CD4-positive, CD25-positive, alpha-beta regulatory T cell (primary cell): ENCODE measurements around the gene VWA5B1. TPM values are rescaled to one million over a fixed set of nuclear protein-coding genes. Genes with fewer than 3 reads are reported as not detected.

ENCODE experiments used
- ATAC-seq, 2 donors: fragments of 150-1000 bp; cut with Tn5 transposase; one replicate each; pipeline ENCODE4 v1.10.0; 2021; ENCODE audit warnings: low read depth in 2 of 2, moderate number of reproducible peaks in 2 of 2, moderate library complexity in 1 of 2
- DNase-seq, 3 donors: peaks; one replicate each; pipeline versions ENCODE4 v3.0.0 to v3.0.0-alpha.2; 2012 to 2022; ENCODE audit warnings: mixed read lengths in 1 of 3
- H3K27ac ChIP-seq: one replicate; pipeline ENCODE4 v1.7.0; 2013; ENCODE audit warnings: mild to moderate bottlenecking, low read length; ENCODE audit not compliant: insufficient read depth, poor library complexity, severe bottlenecking
- H3K27me3 ChIP-seq: one replicate; pipeline ENCODE4 v1.7.0; 2013; ENCODE audit warnings: low read length; ENCODE audit not compliant: control insufficient read depth, insufficient read depth
- H3K36me3 ChIP-seq: one replicate; pipeline ENCODE4 v1.7.0; 2013; ENCODE audit warnings: mild to moderate bottlenecking, low read length, moderate library complexity; ENCODE audit not compliant: control insufficient read depth, insufficient read depth
- H3K4me1 ChIP-seq: 2 replicates; pipeline ENCODE4 v1.7.0; 2013; ENCODE audit warnings: mild to moderate bottlenecking, low read length; ENCODE audit not compliant: insufficient read depth, control insufficient read depth, poor library complexity, severe bottlenecking
- H3K4me3 ChIP-seq: one replicate; pipeline ENCODE4 v1.7.0; 2013; ENCODE audit warnings: low read depth, mild to moderate bottlenecking, low read length, moderate library complexity
- H3K9me3 ChIP-seq, 2 experiments: 1 replicate in 1 of 2; 2 replicates in 1 of 2; pipeline ENCODE4 v1.7.0; 2013; ENCODE audit warnings: low read length in 2 of 2, mild to moderate bottlenecking in 1 of 2, moderate library complexity in 1 of 2; ENCODE audit not compliant: control insufficient read depth in 2 of 2
- H3K27ac Mint-ChIP-seq, 3 donors: one replicate each; pipeline ENCODE4 v1.8.0; 2020 to 2022; ENCODE audit warnings: mild to moderate bottlenecking in 3 of 3, mixed read lengths in 3 of 3, moderate library complexity in 2 of 3
- H3K27me3 Mint-ChIP-seq: one replicate; pipeline ENCODE4 v1.8.0; 2022; ENCODE audit warnings: mild to moderate bottlenecking, mixed read lengths
- H3K36me3 Mint-ChIP-seq: one replicate; pipeline ENCODE4 v1.8.0; 2020; ENCODE audit warnings: mixed read lengths
- H3K4me1 Mint-ChIP-seq, 4 donors: one replicate each; pipeline ENCODE4 v1.8.0; 2020 to 2022; ENCODE audit warnings: mixed read lengths in 4 of 4, mild to moderate bottlenecking in 1 of 4
- H3K4me3 Mint-ChIP-seq, 4 donors: one replicate each; pipeline ENCODE4 v1.8.0; 2020 to 2022; ENCODE audit warnings: mild to moderate bottlenecking in 4 of 4, mixed read lengths in 4 of 4, moderate library complexity in 3 of 4
- H3K9me3 Mint-ChIP-seq, 7 donors: one replicate each; pipeline ENCODE4 v1.8.0; 2020 to 2022; ENCODE audit warnings: mixed read lengths in 7 of 7, mild to moderate bottlenecking in 3 of 7, moderate library complexity in 2 of 7
- polyA plus RNA-seq, 4 donors: library from polyadenylated mRNA; unstranded; fragments of 300-500 nt; fragmentation: Illumina TruSeq; gene quantifications; one replicate each; pipeline ENCODE4 v1.2.3, GENCODE V29; 2021
- total RNA-seq: library from RNA; stranded (reverse); gene quantifications from one replicate; pipeline ENCODE4 v1.2.3, GENCODE V29; 2022

VWA5B1 gene
- total and polyA plus RNA-seq, 5 donors from 2014 or later = 0.08 TPM; not detected in 4

GRCh38 chr1:20373764-20374163 lies 83.1 kb downstream of the VWA5B1 start:
- H3K4me3 Mint-ChIP-seq = no peak overlapping the region
- no peak overlapping the region for H3K27ac Mint-ChIP-seq
- peaks cover 8% of the 10 kb centered on the region for H3K27me3 Mint-ChIP-seq
- no peaks in the 10 kb centered on the region for H3K4me1 Mint-ChIP-seq
- ATAC-seq (no peak), DNase-seq (no peak)
- H3K9me3 Mint-ChIP-seq = no peaks in the 10 kb centered on the region
- Histone ChIP-seq H3K27me3 (peaks cover 7% of the 10 kb centered on the region), H3K36me3 (no peaks in the 10 kb centered on the region), H3K4me1 (no peaks in the 10 kb centered on the region), H3K9me3 (no peaks in the 10 kb centered on the region), H3K27ac (no peak overlapping the region), H3K4me3 (no peak overlapping the region)
- H3K36me3 Mint-ChIP-seq = no peaks in the 10 kb centered on the region

GRCh38 chr1:20375563-20375962 lies 84.9 kb downstream of the VWA5B1 start:
- DNase-seq (no peak), ATAC-seq (no peak)
- no peaks in the 10 kb centered on the region for H3K36me3 ChIP-seq
- Mint-ChIP-seq H3K27ac (no peak overlapping the region), H3K27me3 (peaks cover 11% of the 10 kb centered on the region), H3K36me3 (no peaks in the 10 kb centered on the region), H3K9me3 (no peaks in the 10 kb centered on the region), H3K4me3 (no peak overlapping the region), H3K4me1 (no peaks in the 10 kb centered on the region)
- no peak overlapping the region for H3K4me3 ChIP-seq
- no peaks in the 10 kb centered on the region for H3K4me1 ChIP-seq
- H3K9me3 ChIP-seq = no peaks in the 10 kb centered on the region
- H3K27ac ChIP-seq = no peak overlapping the region
- peaks cover 7% of the 10 kb centered on the region for H3K27me3 ChIP-seq

GRCh38 chr1:20376171-20376570 lies 85.5 kb downstream of the VWA5B1 start:
- Mint-ChIP-seq H3K4me1 (no peaks in the 10 kb centered on the region), H3K27me3 (peaks cover 11% of the 10 kb centered on the region), H3K9me3 (no peaks in the 10 kb centered on the region), H3K27ac (no peak overlapping the region), H3K4me3 (no peak overlapping the region), H3K36me3 (no peaks in the 10 kb centered on the region)
- Histone ChIP-seq H3K27me3 (peaks cover 7% of the 10 kb centered on the region), H3K4me1 (no peaks in the 10 kb centered on the region), H3K9me3 (no peaks in the 10 kb centered on the region), H3K36me3 (no peaks in the 10 kb centered on the region), H3K27ac (no peak overlapping the region), H3K4me3 (no peak overlapping the region)
- no peak for ATAC-seq
- DNase-seq = no peak

- no peaks in the 10 kb centered on the region for H3K4me1 Mint-ChIP-seq
- peaks cover 11% of the 10 kb centered on the region for H3K27me3 Mint-ChIP-seq
- H3K27ac ChIP-seq = no peak overlapping the region
- H3K4me1 ChIP-seq = no peaks in the 10 kb centered on the region
- H3K4me3 ChIP-seq = no peak overlapping the region
- H3K4me3 Mint-ChIP-seq = no peak overlapping the region
- DNase-seq = peak in 2 of 3 donors; percentile 32 to 41
- H3K27ac Mint-ChIP-seq = no peak overlapping the region
- H3K36me3 ChIP-seq = no peaks in the 10 kb centered on the region
- H3K9me3 ChIP-seq = no peaks in the 10 kb centered on the region
- peak; percentile 53 to 74 for ATAC-seq
- H3K36me3 Mint-ChIP-seq = no peaks in the 10 kb centered on the region
- peaks cover 7% of the 10 kb centered on the region for H3K27me3 ChIP-seq
- H3K9me3 Mint-ChIP-seq = peaks cover 0 to under 1% (median 0%) of the 10 kb centered on the region in 7 donors
Observed at GRCh38 chr1:20376880-20377494, 86.3 kb downstream of the VWA5B1 start.

- Histone ChIP-seq H3K36me3 (no peaks in the 10 kb centered on the region), H3K4me1 (no peaks in the 10 kb centered on the region), H3K27me3 (peaks cover 3% of the 10 kb centered on the region), H3K27ac (no peak overlapping the region), H3K9me3 (no peaks in the 10 kb centered on the region), H3K4me3 (no peak overlapping the region)
- Mint-ChIP-seq H3K27me3 (peaks cover 14% of the 10 kb centered on the region), H3K9me3 (peaks cover 0 to 5% (median 0%) of the 10 kb centered on the region in 7 donors), H3K4me1 (no peaks in the 10 kb centered on the region), H3K4me3 (no peak overlapping the region), H3K27ac (no peak overlapping the region), H3K36me3 (no peaks in the 10 kb centered on the region)
- ATAC-seq (no peak), DNase-seq (no peak)
Observed at GRCh38 chr1:20377516-20378270, 87.0 kb downstream of the VWA5B1 start.

GRCh38 chr1:20379075-20379474 lies 88.4 kb downstream of the VWA5B1 start:
- H3K27ac ChIP-seq = no peak overlapping the region
- peaks cover 3% of the 10 kb centered on the region for H3K27me3 ChIP-seq
- H3K9me3 Mint-ChIP-seq = peaks cover 0 to 5% (median 0%) of the 10 kb centered on the region in 7 donors
- H3K36me3 Mint-ChIP-seq = no peaks in the 10 kb centered on the region
- H3K27me3 Mint-ChIP-seq = peaks cover 20% of the 10 kb centered on the region
- ATAC-seq = no peak
- H3K9me3 ChIP-seq = no peaks in the 10 kb centered on the region
- no peaks in the 10 kb centered on the region for H3K36me3 ChIP-seq
- DNase-seq = no peak
- H3K4me1 ChIP-seq = no peaks in the 10 kb centered on the region
- H3K4me3 Mint-ChIP-seq = no peak overlapping the region
- no peaks in the 10 kb centered on the region for H3K4me1 Mint-ChIP-seq
- H3K27ac Mint-ChIP-seq = no peak overlapping the region
- no peak overlapping the region for H3K4me3 ChIP-seq

GRCh38 chr1:20380175-20380574 lies 89.5 kb downstream of the VWA5B1 start:
- peaks cover 27% of the 10 kb centered on the region for H3K27me3 Mint-ChIP-seq

GRCh38 chr1:20380616-20381035 lies 90.0 kb downstream of the VWA5B1 start:
- no peak overlapping the region for H3K4me3 Mint-ChIP-seq
- no peak overlapping the region for H3K27ac Mint-ChIP-seq
- peaks cover 27% of the 10 kb centered on the region for H3K27me3 Mint-ChIP-seq
- H3K9me3 Mint-ChIP-seq = peaks cover 0 to 5% (median 0%) of the 10 kb centered on the region in 7 donors
- DNase-seq (no peak), ATAC-seq (no peak)
- Histone ChIP-seq H3K9me3 (no peaks in the 10 kb centered on the region), H3K4me1 (no peaks in the 10 kb centered on the region), H3K36me3 (no peaks in the 10 kb centered on the region), H3K4me3 (no peak overlapping the region), H3K27ac (no peak overlapping the region), H3K27me3 (peaks cover 13% of the 10 kb centered on the region)
- H3K36me3 Mint-ChIP-seq = no peaks in the 10 kb centered on the region
- no peaks in the 10 kb centered on the region for H3K4me1 Mint-ChIP-seq

More at GRCh38 chr1:20380175-20380574, 89.5 kb downstream of the VWA5B1 start:
- H3K9me3 Mint-ChIP-seq = peaks cover 0 to 5% (median 0%) of the 10 kb centered on the region in 7 donors
- H3K4me1 ChIP-seq = no peaks in the 10 kb centered on the region
- peaks cover 10% of the 10 kb centered on the region for H3K27me3 ChIP-seq
- no peaks in the 10 kb centered on the region for H3K36me3 ChIP-seq
- H3K9me3 ChIP-seq = no peaks in the 10 kb centered on the region
- no peak overlapping the region for H3K4me3 Mint-ChIP-seq
- DNase-seq (no peak), ATAC-seq (no peak)
- H3K27ac Mint-ChIP-seq = no peak overlapping the region
- H3K4me1 Mint-ChIP-seq = no peaks in the 10 kb centered on the region
- H3K4me3 ChIP-seq = no peak overlapping the region
- no peak overlapping the region for H3K27ac ChIP-seq
- no peaks in the 10 kb centered on the region for H3K36me3 Mint-ChIP-seq
